Upper lobe of right lung (tissue), 1 donor: ENCODE data around the gene TROAP. TPM values are rescaled to one million over a fixed set of nuclear protein-coding genes. Genes with fewer than 3 reads are reported as not detected.

Experiments used
- ATAC-seq: fragments of 200-7000 bp; cut with Tn5 transposase; one replicate; pipeline ENCODE4 v1.9.1; 2020; ENCODE audit warnings: mild to moderate bottlenecking, moderate library complexity
- DNase-seq: peaks from one replicate; pipeline ENCODE4 v3.0.0-alpha.2; 2020
- H3K27ac ChIP-seq: fragments of 200-600 bp; one replicate; pipeline ENCODE4 v1.8.0; 2022
- H3K27me3 ChIP-seq: fragments of 200-600 bp; one replicate; pipeline ENCODE4 v1.8.0; 2022; ENCODE audit warnings: mild to moderate bottlenecking
- H3K36me3 ChIP-seq: fragments of 200-600 bp; one replicate; pipeline ENCODE4 v1.8.0; 2022
- H3K4me1 ChIP-seq: fragments of 200-600 bp; one replicate; pipeline ENCODE4 v1.8.0; 2022
- H3K4me3 ChIP-seq: fragments of 200-600 bp; one replicate; pipeline ENCODE4 v1.8.0; 2022; ENCODE audit warnings: mild to moderate bottlenecking
- H3K9me3 ChIP-seq: fragments of 200-600 bp; one replicate; pipeline ENCODE4 v1.8.0; 2022
- intact Hi-C: fragments of 100-400 bp; cut with DNase I; formaldehyde crosslinking; loops from one replicate; pipeline ENCODE4 v1.11.0; 2022
- total RNA-seq: library from RNA; stranded (reverse); fragmentation: NEBNext Ultra II Directional; extraction: Animal tissue kit (Norgen Biotek cat#: 25700); gene quantifications from one replicate; pipeline ENCODE4 v1.2.1, GENCODE V29; 2021
- TF ChIP-seq, protein P1 (sequence below): fragments of 200-600 bp; IDR thresholded peaks from one replicate; pipeline ENCODE4 v1.8.0; 2022; ENCODE audit warnings: antibody characterized with exemption
- donor health status: DM: no; HTN: yes; CAD: no; lungs with severe emphysema.

The TROAP gene
- total RNA-seq, 1 donor from 2014 or later: 0.96 TPM

GRCh38 chr12:49355913-49356312, 32.9 kb downstream of the TROAP start:
- intact Hi-C loops: loop anchor here (5.0 kb wide), 1 partner anchor 161 kb away; no protein-coding TSS in a partner anchor
- TF ChIP-seq, protein P1, sequence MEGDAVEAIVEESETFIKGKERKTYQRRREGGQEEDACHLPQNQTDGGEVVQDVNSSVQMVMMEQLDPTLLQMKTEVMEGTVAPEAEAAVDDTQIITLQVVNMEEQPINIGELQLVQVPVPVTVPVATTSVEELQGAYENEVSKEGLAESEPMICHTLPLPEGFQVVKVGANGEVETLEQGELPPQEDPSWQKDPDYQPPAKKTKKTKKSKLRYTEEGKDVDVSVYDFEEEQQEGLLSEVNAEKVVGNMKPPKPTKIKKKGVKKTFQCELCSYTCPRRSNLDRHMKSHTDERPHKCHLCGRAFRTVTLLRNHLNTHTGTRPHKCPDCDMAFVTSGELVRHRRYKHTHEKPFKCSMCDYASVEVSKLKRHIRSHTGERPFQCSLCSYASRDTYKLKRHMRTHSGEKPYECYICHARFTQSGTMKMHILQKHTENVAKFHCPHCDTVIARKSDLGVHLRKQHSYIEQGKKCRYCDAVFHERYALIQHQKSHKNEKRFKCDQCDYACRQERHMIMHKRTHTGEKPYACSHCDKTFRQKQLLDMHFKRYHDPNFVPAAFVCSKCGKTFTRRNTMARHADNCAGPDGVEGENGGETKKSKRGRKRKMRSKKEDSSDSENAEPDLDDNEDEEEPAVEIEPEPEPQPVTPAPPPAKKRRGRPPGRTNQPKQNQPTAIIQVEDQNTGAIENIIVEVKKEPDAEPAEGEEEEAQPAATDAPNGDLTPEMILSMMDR: no peak
- H3K4me1 ChIP-seq: peaks cover 5% of the 10 kb centered on the region
- DNase-seq (no peak), ATAC-seq (no peak)
- no peaks in the 10 kb centered on the region for H3K36me3 ChIP-seq
- H3K9me3 ChIP-seq: no peaks in the 10 kb centered on the region
- H3K27ac ChIP-seq: no peak overlapping the region
- no peak overlapping the region for H3K4me3 ChIP-seq
- H3K27me3 ChIP-seq: peaks cover 32% of the 10 kb centered on the region

DNA sequence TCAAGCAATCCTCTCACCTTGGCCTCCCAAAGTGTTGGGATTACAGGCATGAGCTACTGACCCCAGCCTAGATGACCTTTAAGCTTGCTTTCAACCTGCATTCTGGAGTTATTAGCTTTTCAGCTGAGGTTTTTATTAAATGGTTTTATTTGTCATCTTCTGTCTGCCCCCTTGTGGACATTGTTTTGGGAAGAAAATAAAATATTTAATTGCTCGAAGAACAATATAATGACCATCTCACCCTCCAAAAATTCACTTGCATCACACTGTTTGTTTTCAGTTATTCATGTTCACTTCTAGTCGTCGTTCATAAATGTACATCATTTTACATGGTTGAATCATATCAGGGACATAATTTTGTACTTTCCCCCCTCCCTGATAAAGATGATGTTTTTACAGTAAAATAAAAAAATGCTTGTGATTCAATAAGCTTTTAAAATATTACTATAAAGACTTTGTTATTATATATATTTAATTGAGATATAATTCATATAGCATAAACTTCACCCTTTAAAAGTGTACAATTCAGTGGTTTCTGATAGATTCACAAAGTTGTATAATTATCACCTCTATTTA, 34.1 kb downstream of the TROAP start:
- TF ChIP-seq, protein P1: peak; percentile 47
- Histone ChIP-seq H3K27ac (no peak overlapping the region), H3K4me1 (peaks cover 5% of the 10 kb centered on the region), H3K4me3 (no peak overlapping the region), H3K36me3 (no peaks in the 10 kb centered on the region), H3K27me3 (peaks cover 20% of the 10 kb centered on the region), H3K9me3 (no peaks in the 10 kb centered on the region)
- ATAC-seq (no peak), DNase-seq (no peak)
- intact Hi-C loops: loop anchor here (5.0 kb wide), 1 partner anchor 160 kb away; no protein-coding TSS in a partner anchor

- TF ChIP-seq, protein P1: peak; percentile 75
- H3K9me3 ChIP-seq: no peaks in the 10 kb centered on the region
- H3K4me1 ChIP-seq: peaks cover 5% of the 10 kb centered on the region
- intact Hi-C loops: loop anchor here (5.0 kb wide), 1 partner anchor 159 kb away; no protein-coding TSS in a partner anchor
- no peak overlapping the region for H3K4me3 ChIP-seq
- H3K27ac ChIP-seq: no peak overlapping the region
- peaks cover 8% of the 10 kb centered on the region for H3K27me3 ChIP-seq
- H3K36me3 ChIP-seq: no peaks in the 10 kb centered on the region
- DNase-seq (peak; percentile 13), ATAC-seq (peak; percentile 94)
Measured at GRCh38 chr12:49358483-49359141, 35.6 kb downstream of the TROAP start.

DNA sequence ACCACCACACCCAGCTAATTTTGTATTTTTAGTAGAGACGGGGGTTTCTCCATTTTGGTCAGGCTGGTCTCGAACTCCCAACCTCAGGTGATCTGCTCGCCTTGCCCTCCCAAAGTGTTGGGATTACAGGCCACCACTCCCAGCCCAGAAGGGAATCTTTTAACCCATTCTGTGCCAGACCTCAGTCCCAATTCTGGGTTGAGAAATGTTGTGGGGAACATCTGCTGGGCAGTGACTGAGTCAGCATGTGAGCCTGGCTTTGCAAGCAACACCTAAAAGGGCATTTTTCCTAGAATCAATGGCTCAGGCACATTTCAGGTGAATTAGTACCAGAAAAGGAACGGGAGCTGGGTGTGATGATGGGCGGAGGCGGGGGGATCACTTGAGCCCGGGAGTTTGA, 36.6 kb downstream of the TROAP start:
- Histone ChIP-seq H3K4me3 (no peak overlapping the region), H3K4me1 (peaks cover 5% of the 10 kb centered on the region), H3K27ac (no peak overlapping the region), H3K9me3 (no peaks in the 10 kb centered on the region), H3K27me3 (no peaks in the 10 kb centered on the region), H3K36me3 (no peaks in the 10 kb centered on the region)
- no peak for DNase-seq
- ATAC-seq: no peak
- intact Hi-C loops: loop anchor here (5.0 kb wide), 2 partner anchors 148 to 158 kb away; no protein-coding TSS in a partner anchor
- TF ChIP-seq, protein P1: no peak

DNA sequence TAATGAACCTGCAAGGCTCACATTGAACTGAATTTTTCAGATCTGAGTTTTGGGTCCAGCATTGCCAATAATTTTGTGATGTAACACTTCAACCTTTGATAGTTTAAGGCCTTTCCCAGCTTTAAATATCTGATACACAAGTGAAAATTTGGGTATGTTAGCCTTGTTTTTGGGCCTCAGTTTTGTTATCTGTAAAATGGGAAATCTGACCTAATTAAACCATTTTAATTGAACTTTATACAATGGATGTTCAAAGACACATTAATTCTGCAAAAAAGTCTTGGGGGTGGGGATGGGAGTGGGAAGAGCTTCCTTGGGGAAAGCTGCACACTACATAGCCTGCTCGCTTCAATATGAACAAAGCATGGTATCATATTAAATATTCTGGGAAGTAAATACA, 39.0 kb downstream of the TROAP start:
- no peaks in the 10 kb centered on the region for H3K27me3 ChIP-seq
- TF ChIP-seq, protein P1: no peak
- no peak overlapping the region for H3K4me3 ChIP-seq
- H3K9me3 ChIP-seq: no peaks in the 10 kb centered on the region
- peaks cover 11% of the 10 kb centered on the region for H3K4me1 ChIP-seq
- no peak overlapping the region for H3K27ac ChIP-seq
- no peaks in the 10 kb centered on the region for H3K36me3 ChIP-seq
- DNase-seq (no peak), ATAC-seq (no peak)
- intact Hi-C loops: loop anchor here (5.0 kb wide), 1 partner anchor 145 kb away; no protein-coding TSS in a partner anchor
